ENCODE measurements around the gene MEA1.

The MEA1 gene

DNA sequence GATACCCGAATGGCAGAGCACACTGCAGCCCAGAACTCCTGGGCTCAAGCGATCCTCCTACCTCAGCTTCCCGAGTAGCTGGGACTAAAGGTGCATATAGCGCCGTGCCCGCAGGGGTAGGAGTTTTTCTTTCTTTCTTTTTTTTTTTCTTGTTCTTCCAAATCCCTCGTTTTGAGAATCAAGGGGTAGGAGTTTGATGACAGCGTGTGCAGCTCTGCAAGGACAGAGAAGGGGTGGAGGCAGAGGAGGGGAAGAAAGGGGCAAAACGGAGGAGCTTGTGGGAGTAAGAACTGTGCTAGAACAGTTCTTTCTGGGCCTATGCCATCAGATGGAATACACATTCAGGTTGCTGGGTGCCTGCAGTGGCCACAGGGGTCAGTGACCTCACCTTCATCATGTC is 23.0 kb upstream of the MEA1 start:
- TF ChIP-seq TCF12 (IDR thresholded peaks at IDR 0.05; ENCODE audit: low read depth) (no peak), CEBPB (IDR thresholded peaks at IDR 0.05) (no peak), YY1 (IDR thresholded peaks at IDR 0.05; ENCODE audit: low read depth) (no peak), EP300 (IDR thresholded peaks at IDR 0.05; ENCODE audit: borderline replicate concordance) (no peak), CREB1 (IDR thresholded peaks at IDR 0.05; ENCODE audit: low read depth) (no peak), TAF1 (IDR thresholded peaks at IDR 0.05; ENCODE audit: low read depth) (no peak), ZBTB7A (IDR thresholded peaks at IDR 0.05; ENCODE audit: low read depth) (no peak), NFIC (IDR thresholded peaks at IDR 0.05) (no peak), TEAD4 (IDR thresholded peaks at IDR 0.05) (no peak), RAD21 (IDR thresholded peaks at IDR 0.05; ENCODE audit: low read depth) (no peak), EGR1 (IDR thresholded peaks at IDR 0.05) (no peak)
- TF ChIP-seq, protein P1, sequence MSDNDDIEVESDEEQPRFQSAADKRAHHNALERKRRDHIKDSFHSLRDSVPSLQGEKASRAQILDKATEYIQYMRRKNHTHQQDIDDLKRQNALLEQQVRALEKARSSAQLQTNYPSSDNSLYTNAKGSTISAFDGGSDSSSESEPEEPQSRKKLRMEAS (IDR thresholded peaks at IDR 0.05): no peak
- TF ChIP-seq, protein P2, sequence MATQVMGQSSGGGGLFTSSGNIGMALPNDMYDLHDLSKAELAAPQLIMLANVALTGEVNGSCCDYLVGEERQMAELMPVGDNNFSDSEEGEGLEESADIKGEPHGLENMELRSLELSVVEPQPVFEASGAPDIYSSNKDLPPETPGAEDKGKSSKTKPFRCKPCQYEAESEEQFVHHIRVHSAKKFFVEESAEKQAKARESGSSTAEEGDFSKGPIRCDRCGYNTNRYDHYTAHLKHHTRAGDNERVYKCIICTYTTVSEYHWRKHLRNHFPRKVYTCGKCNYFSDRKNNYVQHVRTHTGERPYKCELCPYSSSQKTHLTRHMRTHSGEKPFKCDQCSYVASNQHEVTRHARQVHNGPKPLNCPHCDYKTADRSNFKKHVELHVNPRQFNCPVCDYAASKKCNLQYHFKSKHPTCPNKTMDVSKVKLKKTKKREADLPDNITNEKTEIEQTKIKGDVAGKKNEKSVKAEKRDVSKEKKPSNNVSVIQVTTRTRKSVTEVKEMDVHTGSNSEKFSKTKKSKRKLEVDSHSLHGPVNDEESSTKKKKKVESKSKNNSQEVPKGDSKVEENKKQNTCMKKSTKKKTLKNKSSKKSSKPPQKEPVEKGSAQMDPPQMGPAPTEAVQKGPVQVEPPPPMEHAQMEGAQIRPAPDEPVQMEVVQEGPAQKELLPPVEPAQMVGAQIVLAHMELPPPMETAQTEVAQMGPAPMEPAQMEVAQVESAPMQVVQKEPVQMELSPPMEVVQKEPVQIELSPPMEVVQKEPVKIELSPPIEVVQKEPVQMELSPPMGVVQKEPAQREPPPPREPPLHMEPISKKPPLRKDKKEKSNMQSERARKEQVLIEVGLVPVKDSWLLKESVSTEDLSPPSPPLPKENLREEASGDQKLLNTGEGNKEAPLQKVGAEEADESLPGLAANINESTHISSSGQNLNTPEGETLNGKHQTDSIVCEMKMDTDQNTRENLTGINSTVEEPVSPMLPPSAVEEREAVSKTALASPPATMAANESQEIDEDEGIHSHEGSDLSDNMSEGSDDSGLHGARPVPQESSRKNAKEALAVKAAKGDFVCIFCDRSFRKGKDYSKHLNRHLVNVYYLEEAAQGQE (IDR thresholded peaks at IDR 0.05; ENCODE audit: low read depth): no peak
- TF ChIP-seq, protein P3, sequence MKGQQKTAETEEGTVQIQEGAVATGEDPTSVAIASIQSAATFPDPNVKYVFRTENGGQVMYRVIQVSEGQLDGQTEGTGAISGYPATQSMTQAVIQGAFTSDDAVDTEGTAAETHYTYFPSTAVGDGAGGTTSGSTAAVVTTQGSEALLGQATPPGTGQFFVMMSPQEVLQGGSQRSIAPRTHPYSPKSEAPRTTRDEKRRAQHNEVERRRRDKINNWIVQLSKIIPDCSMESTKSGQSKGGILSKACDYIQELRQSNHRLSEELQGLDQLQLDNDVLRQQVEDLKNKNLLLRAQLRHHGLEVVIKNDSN (IDR thresholded peaks at IDR 0.05): no peak

DNA sequence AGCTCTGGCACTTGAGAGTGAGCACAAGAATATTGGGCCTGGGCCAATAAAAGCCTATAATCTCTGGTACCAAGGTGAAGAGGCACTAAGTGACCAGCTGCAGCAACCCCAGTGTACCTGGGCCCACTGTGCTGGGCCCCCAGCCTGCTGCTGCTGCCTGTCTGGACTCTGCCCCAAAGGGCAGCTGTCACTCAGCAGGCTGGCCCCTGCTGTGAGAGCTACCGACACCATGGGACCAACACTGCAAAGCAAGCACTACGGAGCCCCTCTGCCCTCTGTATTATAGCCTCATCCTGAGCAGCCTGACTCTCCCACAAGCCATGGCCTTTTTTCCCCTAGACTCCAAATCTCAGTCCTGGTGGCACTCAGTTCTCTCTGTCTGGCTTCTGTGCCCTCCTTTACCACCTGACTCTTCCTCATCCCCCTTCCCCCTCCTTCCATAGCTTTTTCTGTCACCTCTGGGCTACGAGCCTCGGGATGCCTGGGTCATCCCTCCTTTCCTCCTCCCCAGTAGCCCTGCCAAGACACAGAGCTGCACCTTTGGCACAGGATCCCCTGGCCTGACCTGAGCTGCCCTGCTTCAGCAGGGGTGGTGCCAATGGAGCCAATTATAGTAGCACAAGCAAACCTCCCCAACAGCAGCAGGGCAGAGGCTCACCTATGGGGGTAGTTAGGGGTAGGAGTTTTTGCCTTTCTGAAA is 21.9 kb upstream of the MEA1 start:
- TF ChIP-seq EP300 (IDR thresholded peaks at IDR 0.05; ENCODE audit: borderline replicate concordance): no peak
- TF ChIP-seq, protein P1 (IDR thresholded peaks at IDR 0.05): no peak
- TF ChIP-seq RAD21 (IDR thresholded peaks at IDR 0.05; ENCODE audit: low read depth): no peak
- TF ChIP-seq CREB1 (IDR thresholded peaks at IDR 0.05; ENCODE audit: low read depth): no peak
- TF ChIP-seq, protein P3 (IDR thresholded peaks at IDR 0.05): no peak
- TF ChIP-seq FOXM1 (IDR thresholded peaks at IDR 0.05; ENCODE audit: borderline replicate concordance, low read depth): no peak
- TF ChIP-seq CEBPB (IDR thresholded peaks at IDR 0.05): no peak
- TF ChIP-seq EGR1 (IDR thresholded peaks at IDR 0.05): no peak
- no peak for TF ChIP-seq TEAD4 (IDR thresholded peaks at IDR 0.05)
- TF ChIP-seq, protein P2 (IDR thresholded peaks at IDR 0.05; ENCODE audit: low read depth): no peak
- no peak for TF ChIP-seq TAF1 (IDR thresholded peaks at IDR 0.05; ENCODE audit: low read depth)
- TF ChIP-seq ZBTB7A (IDR thresholded peaks at IDR 0.05; ENCODE audit: low read depth): no peak
- no peak for TF ChIP-seq YY1 (IDR thresholded peaks at IDR 0.05; ENCODE audit: low read depth)

DNA sequence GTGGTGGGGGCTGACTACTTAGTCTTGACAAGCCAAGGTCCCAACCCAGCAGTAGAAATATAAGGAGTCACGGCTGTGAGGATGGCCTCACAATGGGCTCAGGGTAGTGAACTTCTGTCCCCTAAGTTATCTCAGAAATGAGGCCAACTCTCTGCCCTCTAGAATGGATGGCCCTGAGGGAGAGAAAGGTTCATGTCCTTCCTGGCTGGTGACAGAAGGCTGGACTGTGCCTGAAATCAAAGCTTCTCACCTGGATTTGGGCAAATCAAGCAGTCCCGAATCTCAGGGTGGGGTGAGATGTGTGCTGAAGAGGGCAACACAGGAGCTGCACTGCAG is 20.4 kb upstream of the MEA1 start:
- TF ChIP-seq, protein P1 (IDR thresholded peaks at IDR 0.05): no peak
- no peak for TF ChIP-seq TAF1 (IDR thresholded peaks at IDR 0.05; ENCODE audit: low read depth)
- TF ChIP-seq EGR1 (IDR thresholded peaks at IDR 0.05): no peak
- TF ChIP-seq CEBPB (IDR thresholded peaks at IDR 0.05): no peak
- TF ChIP-seq EP300 (IDR thresholded peaks at IDR 0.05; ENCODE audit: borderline replicate concordance): no peak
- TF ChIP-seq, protein P3 (IDR thresholded peaks at IDR 0.05): no peak
- no peak for TF ChIP-seq YY1 (IDR thresholded peaks at IDR 0.05; ENCODE audit: low read depth)
- TF ChIP-seq RAD21 (IDR thresholded peaks at IDR 0.05; ENCODE audit: low read depth): no peak
- no peak for TF ChIP-seq TCF12 (IDR thresholded peaks at IDR 0.05; ENCODE audit: low read depth)
- TF ChIP-seq CREB1 (IDR thresholded peaks at IDR 0.05; ENCODE audit: low read depth): no peak
- TF ChIP-seq ZBTB7A (IDR thresholded peaks at IDR 0.05; ENCODE audit: low read depth): no peak
- TF ChIP-seq FOXM1 (IDR thresholded peaks at IDR 0.05; ENCODE audit: borderline replicate concordance, low read depth): no peak
- TF ChIP-seq, protein P2 (IDR thresholded peaks at IDR 0.05; ENCODE audit: low read depth): no peak
- no peak for TF ChIP-seq NFIC (IDR thresholded peaks at IDR 0.05)
- no peak for TF ChIP-seq TEAD4 (IDR thresholded peaks at IDR 0.05)

Measured in Ishikawa (cell line).